Neuronal stem cell (in vitro differentiated cells): ENCODE data around the gene CD164.

Experiments used
- DNase-seq: peaks from one replicate; pipeline ENCODE4 v3.0.0-alpha.2; 2013; ENCODE audit warnings: low spot score
- H2AFZ ChIP-seq: one replicate; pipeline ENCODE4 v1.6.1; 2013; ENCODE audit warnings: mild to moderate bottlenecking, low read length, inconsistent platforms
- H2AK5ac ChIP-seq: 2 replicates; pipeline ENCODE4 v1.6.1; 2013; ENCODE audit warnings: low read depth, mild to moderate bottlenecking, inconsistent platforms, low read length, moderate library complexity, mixed read lengths
- H2BK120ac ChIP-seq: 2 replicates; pipeline ENCODE4 v1.6.1; 2013; ENCODE audit warnings: low read depth, mild to moderate bottlenecking, inconsistent platforms, low read length, moderate library complexity, mixed read lengths
- H2BK12ac ChIP-seq: one replicate; pipeline ENCODE4 v1.6.1; 2013; ENCODE audit warnings: low read length, inconsistent platforms
- H2BK15ac ChIP-seq: 2 replicates; pipeline ENCODE4 v1.6.1; 2013; ENCODE audit warnings: mild to moderate bottlenecking, low read length, inconsistent platforms, mixed read lengths
- H2BK5ac ChIP-seq: one replicate; pipeline ENCODE4 v1.6.1; 2013; ENCODE audit warnings: inconsistent platforms, mild to moderate bottlenecking, low read length, moderate library complexity
- H3K14ac ChIP-seq: one replicate; pipeline ENCODE4 v1.6.1; 2013; ENCODE audit warnings: low read length, inconsistent platforms
- H3K18ac ChIP-seq: 2 replicates; pipeline ENCODE4 v1.6.1; 2013; ENCODE audit warnings: low read length, inconsistent platforms
- H3K23ac ChIP-seq: 2 replicates; pipeline ENCODE4 v1.6.1; 2013; ENCODE audit warnings: low read depth, mild to moderate bottlenecking, mixed read lengths, low read length, inconsistent platforms; ENCODE audit not compliant: poor library complexity
- H3K27ac ChIP-seq: replicated peaks from 3 replicates; pipeline ENCODE4 v1.5.1; 2013; ENCODE audit warnings: low read length, inconsistent platforms
- H3K27me3 ChIP-seq, 3 experiments: 2 replicates each; pipeline ENCODE4 v1.6.1; 2013; ENCODE audit warnings: low read length in 3 of 3, mild to moderate bottlenecking in 2 of 3, inconsistent platforms in 1 of 3, low read depth in 1 of 3, mixed read lengths in 1 of 3, moderate library complexity in 1 of 3; ENCODE audit not compliant: control insufficient read depth in 3 of 3, insufficient read depth in 3 of 3
- H3K36me3 ChIP-seq, 2 donors: replicated peaks in 1 of 2; 2 replicates each; pipeline ENCODE4 v1.6.1; 2013; ENCODE audit warnings: low read length in 2 of 2; ENCODE audit not compliant: control insufficient read depth in 2 of 2, insufficient read depth in 2 of 2
- H3K4ac ChIP-seq: 2 replicates; pipeline ENCODE4 v1.6.1; 2013; ENCODE audit warnings: inconsistent platforms, mild to moderate bottlenecking, low read length, moderate library complexity
- H3K4me1 ChIP-seq, 2 donors: 1 replicate in 1 of 2; 2 replicates in 1 of 2; pipeline ENCODE4 v1.6.1; 2013; ENCODE audit warnings: low read length in 2 of 2, low read depth in 1 of 2; ENCODE audit not compliant: control insufficient read depth in 2 of 2, insufficient read depth in 1 of 2
- H3K4me2 ChIP-seq: one replicate; pipeline ENCODE4 v1.6.1; 2013; ENCODE audit warnings: mild to moderate bottlenecking, low read length, inconsistent platforms; ENCODE audit not compliant: insufficient read depth, poor library complexity, severe bottlenecking
- H3K4me3 ChIP-seq, 2 donors: 2 replicates each; pipeline ENCODE4 v1.5.1; 2013; ENCODE audit warnings: low read length in 2 of 2, mild to moderate bottlenecking in 2 of 2, inconsistent platforms in 1 of 2, moderate library complexity in 1 of 2
- H3K79me1 ChIP-seq: one replicate; pipeline ENCODE4 v1.6.1; 2013; ENCODE audit warnings: low read depth, mild to moderate bottlenecking, inconsistent platforms, low read length, moderate library complexity
- H3K9ac ChIP-seq: one replicate; pipeline ENCODE4 v1.6.1; 2013; ENCODE audit warnings: mild to moderate bottlenecking, low read depth, low read length, inconsistent platforms; ENCODE audit not compliant: poor library complexity
- H3K9me3 ChIP-seq, 2 donors: replicated peaks in 1 of 2; 2 replicates each; pipeline versions ENCODE3 to v1.6.1; 2013; ENCODE audit warnings: low read length in 2 of 2, mild to moderate bottlenecking in 2 of 2, inconsistent platforms in 1 of 2, low read depth in 1 of 2, mixed read lengths in 1 of 2, moderate library complexity in 1 of 2; ENCODE audit not compliant: control insufficient read depth in 2 of 2, insufficient read depth in 1 of 2
- H4K8ac ChIP-seq: one replicate; pipeline ENCODE4 v1.6.1; 2013; ENCODE audit warnings: low read depth, mild to moderate bottlenecking, inconsistent platforms, low read length, moderate library complexity
- H4K91ac ChIP-seq: one replicate; pipeline ENCODE4 v1.6.1; 2013; ENCODE audit warnings: low read length, low read depth, mild to moderate bottlenecking, inconsistent platforms; ENCODE audit not compliant: poor library complexity
- WGBS, 2 donors: extraction: QIAGEN DNeasy Blood & Tissue Kit; methylation state at CpG; one replicate each; pipeline ENCODE4 v1.1.7; 2013; ENCODE audit warnings: missing lambda C conversion rate in 2 of 2, mixed read lengths in 1 of 2; ENCODE audit not compliant: insufficient read length in 2 of 2, insufficient replicate concordance in 1 of 2; ENCODE audit errors: extremely low coverage in 2 of 2; 5-methylcytosine and 5-hydroxymethylcytosine counted together

CD164 gene

DNA sequence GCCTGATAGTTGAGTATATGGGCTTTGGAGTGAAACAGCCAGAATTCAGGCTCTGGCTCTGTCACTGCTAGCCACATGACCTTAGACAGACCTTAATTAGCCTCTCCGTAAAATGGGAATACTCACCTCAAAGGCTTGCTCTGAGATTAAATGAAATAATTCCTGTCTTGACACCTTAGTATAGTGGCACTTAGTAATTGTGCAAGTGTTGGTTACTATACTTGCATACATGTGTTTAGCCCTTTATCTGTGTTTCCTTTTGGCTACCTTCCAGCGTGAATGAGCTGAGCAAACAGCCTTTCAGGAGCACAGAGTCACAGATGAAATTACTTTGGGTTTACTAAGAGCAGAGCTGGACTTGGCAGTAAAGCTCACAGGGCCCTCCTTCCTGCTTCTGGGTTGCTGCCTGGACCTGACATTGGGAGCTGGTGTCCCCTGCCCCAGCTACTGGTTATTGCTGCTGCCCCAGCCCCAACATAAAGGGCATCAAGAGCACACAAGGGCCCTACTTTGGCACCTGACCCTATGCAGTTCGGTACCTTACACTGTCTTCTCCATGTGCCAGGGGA lies 32.8 kb downstream of the CD164 start:
- Histone ChIP-seq H3K36me3 (no peaks in the 10 kb centered on the region), H3K4me1 (peaks cover 1 to 4% of the 10 kb centered on the region in 2 donors), H4K8ac (no peak overlapping the region), H4K91ac (no peak overlapping the region), H3K9ac (no peak overlapping the region), H3K4me2 (no peak overlapping the region), H3K27ac (no peak overlapping the region), H3K4me3 (no peak overlapping the region), H3K79me1 (no peaks in the 10 kb centered on the region), H3K14ac (no peak overlapping the region), H3K9me3 (no peaks in the 10 kb centered on the region), H3K23ac (no peak overlapping the region), H2BK12ac (no peak overlapping the region), H2BK5ac (no peak overlapping the region), H2AK5ac (no peak overlapping the region), H2BK120ac (no peak overlapping the region), H2BK15ac (no peak overlapping the region), H2AFZ (no peak overlapping the region), H3K18ac (no peak overlapping the region), H3K27me3 (no peaks in the 10 kb centered on the region), H3K4ac (no peak overlapping the region)
- no CpG with 5 or more reads among the region's 3 CpGs for whole genome bisulfite sequencing, 2 donors
- no peak for DNase-seq

DNA sequence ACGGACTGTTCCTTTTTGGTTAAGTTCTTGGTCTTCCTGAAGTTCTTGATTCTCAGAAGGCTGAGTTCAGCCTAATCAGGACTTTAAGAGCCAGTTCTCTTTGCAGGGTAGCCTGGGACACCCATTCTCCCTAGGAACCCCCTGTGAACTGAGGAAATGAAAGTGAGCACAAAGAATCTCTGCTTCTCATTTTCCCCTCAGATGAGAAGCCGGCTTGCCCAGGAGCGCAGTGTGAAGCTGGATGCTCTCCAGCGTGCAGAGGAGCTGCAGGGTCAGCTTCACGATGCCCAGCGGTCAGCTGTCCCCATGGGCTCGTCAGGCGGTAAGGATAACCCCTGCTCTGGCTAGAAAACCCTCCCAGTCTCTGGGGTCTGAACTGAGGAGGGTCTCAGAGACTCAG lies 34.0 kb downstream of the CD164 start:
- H4K91ac ChIP-seq = no peak overlapping the region
- no peak overlapping the region for H3K18ac ChIP-seq
- no CpG with 5 or more reads among the region's 8 CpGs for WGBS, 2 donors
- H3K9ac ChIP-seq = no peak overlapping the region
- H3K4ac ChIP-seq = no peak overlapping the region
- H3K14ac ChIP-seq = no peak overlapping the region
- H3K23ac ChIP-seq = no peak overlapping the region
- no peak overlapping the region for H2BK15ac ChIP-seq
- peaks cover 1 to 4% of the 10 kb centered on the region in 2 donors for H3K4me1 ChIP-seq
- H2BK12ac ChIP-seq = no peak overlapping the region
- no peak overlapping the region for H3K4me2 ChIP-seq
- H2AFZ ChIP-seq = no peak overlapping the region
- no peaks in the 10 kb centered on the region for H3K36me3 ChIP-seq
- no peak overlapping the region for H2BK5ac ChIP-seq
- no peaks in the 10 kb centered on the region for H3K27me3 ChIP-seq
- no peak overlapping the region for H4K8ac ChIP-seq
- H3K4me3 ChIP-seq = no peak overlapping the region
- H2AK5ac ChIP-seq = no peak overlapping the region
- H3K27ac ChIP-seq = no peak overlapping the region
- H2BK120ac ChIP-seq = no peak overlapping the region
- DNase-seq = no peak
- H3K79me1 ChIP-seq = no peaks in the 10 kb centered on the region
- H3K9me3 ChIP-seq = no peaks in the 10 kb centered on the region

DNA sequence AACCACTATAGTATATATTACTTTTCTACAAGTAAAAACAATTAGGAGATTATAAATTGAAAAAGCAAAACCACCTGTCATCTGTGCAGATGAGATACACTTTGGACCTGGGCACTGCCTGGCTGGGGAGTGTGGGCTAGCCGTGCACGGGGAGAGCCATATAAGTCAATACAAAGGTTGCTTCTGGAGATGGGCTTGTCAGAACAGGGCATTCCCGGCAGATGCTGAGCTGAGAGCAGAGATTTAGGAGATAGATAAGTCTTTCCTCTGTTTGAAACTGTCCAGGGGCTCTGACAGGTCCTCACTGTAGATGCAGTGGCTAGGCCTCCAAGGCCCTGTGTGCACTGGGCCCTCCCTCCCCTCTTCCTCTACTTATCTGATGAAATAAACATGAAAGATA lies 34.5 kb downstream of the CD164 start:
- Histone ChIP-seq H2AK5ac (no peak overlapping the region), H2BK120ac (no peak overlapping the region), H3K27me3 (no peaks in the 10 kb centered on the region), H3K4me3 (no peak overlapping the region), H3K36me3 (no peaks in the 10 kb centered on the region), H4K8ac (no peak overlapping the region), H3K23ac (no peak overlapping the region), H2BK5ac (no peak overlapping the region), H3K9me3 (no peaks in the 10 kb centered on the region), H2BK12ac (no peak overlapping the region), H3K18ac (no peak overlapping the region), H3K4me2 (no peak overlapping the region), H3K14ac (no peak overlapping the region), H3K27ac (no peak overlapping the region), H4K91ac (no peak overlapping the region), H3K4me1 (peaks cover 1 to 4% of the 10 kb centered on the region in 2 donors), H3K9ac (no peak overlapping the region), H3K4ac (no peak overlapping the region), H2BK15ac (no peak overlapping the region), H2AFZ (no peak overlapping the region), H3K79me1 (no peaks in the 10 kb centered on the region)
- no CpG with 5 or more reads among the region's 3 CpGs for WGBS, 2 donors
- no peak for DNase-seq

DNA sequence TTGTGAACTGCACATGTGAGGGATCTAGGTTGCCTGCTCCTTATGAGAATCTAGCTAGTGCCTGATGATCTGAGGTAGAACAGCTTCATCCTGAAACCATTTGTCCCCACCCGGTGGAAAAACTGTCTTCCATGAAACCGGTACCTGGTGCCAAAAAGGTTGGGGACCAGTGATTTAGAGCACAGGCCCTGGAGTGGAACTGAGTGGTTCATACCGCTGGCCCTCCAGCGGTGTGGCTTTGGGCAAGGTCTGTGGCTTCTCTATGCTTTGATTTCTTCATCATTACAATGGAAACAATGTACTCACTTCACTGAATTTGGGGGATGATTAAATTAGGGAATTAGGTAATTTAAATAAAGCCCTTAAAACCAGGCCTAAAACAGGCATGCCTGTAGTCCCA lies 36.3 kb downstream of the CD164 start:
- no peak overlapping the region for H3K4me2 ChIP-seq
- no peak overlapping the region for H3K18ac ChIP-seq
- no peak overlapping the region for H3K14ac ChIP-seq
- no peak overlapping the region for H4K91ac ChIP-seq
- no peak overlapping the region for H2BK120ac ChIP-seq
- no peak overlapping the region for H2BK12ac ChIP-seq
- no peak overlapping the region for H3K4me3 ChIP-seq
- no peaks in the 10 kb centered on the region for H3K36me3 ChIP-seq
- H3K27ac ChIP-seq = no peak overlapping the region
- no CpG with 5 or more reads among the region's 4 CpGs for WGBS, 2 donors
- H3K79me1 ChIP-seq = no peaks in the 10 kb centered on the region
- H3K4me1 ChIP-seq = peaks cover 0 to 1% of the 10 kb centered on the region in 2 donors
- H3K27me3 ChIP-seq = no peaks in the 10 kb centered on the region
- H3K9ac ChIP-seq = no peak overlapping the region
- no peak overlapping the region for H2AFZ ChIP-seq
- H4K8ac ChIP-seq = no peak overlapping the region
- H3K9me3 ChIP-seq = no peaks in the 10 kb centered on the region
- no peak overlapping the region for H3K23ac ChIP-seq
- H2AK5ac ChIP-seq = no peak overlapping the region
- H2BK5ac ChIP-seq = no peak overlapping the region
- no peak overlapping the region for H3K4ac ChIP-seq
- H2BK15ac ChIP-seq = no peak overlapping the region
- no peak for DNase-seq
